NB4 (cell line): ENCODE data around the gene CALN1.

Source experiments
- MAX ChIP-seq: IDR thresholded peaks from 2 replicates; pipeline ENCODE4 v1.6.1; 2011; ENCODE audit warnings: low read depth, low read length
- MYC ChIP-seq: IDR thresholded peaks from 2 replicates; pipeline ENCODE4 v1.6.1; 2011; ENCODE audit warnings: low read depth, low read length
- POLR2A ChIP-seq: IDR thresholded peaks from 2 replicates; pipeline ENCODE4 v1.6.1; 2011; ENCODE audit warnings: mild to moderate bottlenecking; ENCODE audit not compliant: insufficient read length; ENCODE audit errors: extremely low read depth
- TF ChIP-seq, protein P1 (sequence below): IDR thresholded peaks from one replicate; pipeline ENCODE4 v1.5.1; 2012; ENCODE audit warnings: low read depth, low read length

- TF ChIP-seq, protein P1, sequence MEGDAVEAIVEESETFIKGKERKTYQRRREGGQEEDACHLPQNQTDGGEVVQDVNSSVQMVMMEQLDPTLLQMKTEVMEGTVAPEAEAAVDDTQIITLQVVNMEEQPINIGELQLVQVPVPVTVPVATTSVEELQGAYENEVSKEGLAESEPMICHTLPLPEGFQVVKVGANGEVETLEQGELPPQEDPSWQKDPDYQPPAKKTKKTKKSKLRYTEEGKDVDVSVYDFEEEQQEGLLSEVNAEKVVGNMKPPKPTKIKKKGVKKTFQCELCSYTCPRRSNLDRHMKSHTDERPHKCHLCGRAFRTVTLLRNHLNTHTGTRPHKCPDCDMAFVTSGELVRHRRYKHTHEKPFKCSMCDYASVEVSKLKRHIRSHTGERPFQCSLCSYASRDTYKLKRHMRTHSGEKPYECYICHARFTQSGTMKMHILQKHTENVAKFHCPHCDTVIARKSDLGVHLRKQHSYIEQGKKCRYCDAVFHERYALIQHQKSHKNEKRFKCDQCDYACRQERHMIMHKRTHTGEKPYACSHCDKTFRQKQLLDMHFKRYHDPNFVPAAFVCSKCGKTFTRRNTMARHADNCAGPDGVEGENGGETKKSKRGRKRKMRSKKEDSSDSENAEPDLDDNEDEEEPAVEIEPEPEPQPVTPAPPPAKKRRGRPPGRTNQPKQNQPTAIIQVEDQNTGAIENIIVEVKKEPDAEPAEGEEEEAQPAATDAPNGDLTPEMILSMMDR = no peak
- TF ChIP-seq POLR2A (no peak), MYC (no peak), MAX (no peak)
Observed at GRCh38 chr7:72213769-72214168, 198.4 kb downstream of the CALN1 start.
